ENCODE results near the gene ZNF692.

ZNF692 gene

GRCh38 chr1:248873993-248874533 is 15.2 kb upstream of the ZNF692 start:
- DNase-seq = peak; percentile 97

- DNase-seq = peak; percentile 96
These were observed 14.6 kb upstream of the ZNF692 start for GRCh38 chr1:248873409-248873992.

GRCh38 chr1:248872752-248873408 is 14.0 kb upstream of the ZNF692 start:
- peak; percentile 53 for DNase-seq

GRCh38 chr1:248871837-248872401 is 13.0 kb upstream of the ZNF692 start:
- no peak for DNase-seq

- peak; percentile 35 for DNase-seq
These were observed 4.4 kb upstream of the ZNF692 start for GRCh38 chr1:248862998-248863881.

GRCh38 chr1:248862695-248862997 is 3.8 kb upstream of the ZNF692 start:
- DNase-seq = no peak

GRCh38 chr1:248861616-248862015 is 2.7 kb upstream of the ZNF692 start:
- no peak for DNase-seq

- DNase-seq = no peak
These were observed 1.1 kb upstream of the ZNF692 start for GRCh38 chr1:248860007-248860406.

GRCh38 chr1:248858096-248858890 is 592 bp downstream of the ZNF692 start:
- no peak for DNase-seq

- DNase-seq = no peak
These were observed 1.2 kb downstream of the ZNF692 start for GRCh38 chr1:248857749-248858095.

GRCh38 chr1:248857201-248857600 is 1.7 kb downstream of the ZNF692 start:
- DNase-seq = no peak

- DNase-seq = no peak
These were observed 2.7 kb downstream of the ZNF692 start for GRCh38 chr1:248856176-248856575.

- no peak for DNase-seq
These were observed 3.3 kb downstream of the ZNF692 start for GRCh38 chr1:248855580-248855979.

GRCh38 chr1:248853663-248854375 is 5.1 kb downstream of the ZNF692 start:
- DNase-seq = no peak

GRCh38 chr1:248852481-248853405 is 6.1 kb downstream of the ZNF692 start:
- no peak for DNase-seq

GRCh38 chr1:248851390-248851789 is 7.5 kb downstream of the ZNF692 start:
- DNase-seq = no peak

- no peak for DNase-seq
These were observed 8.2 kb downstream of the ZNF692 start for GRCh38 chr1:248850536-248851251.

GRCh38 chr1:248850124-248850523 is 8.8 kb downstream of the ZNF692 start:
- DNase-seq = no peak

GRCh38 chr1:248849637-248850036 is 9.2 kb downstream of the ZNF692 start:
- no peak for DNase-seq

GRCh38 chr1:248849152-248849551 is 9.7 kb downstream of the ZNF692 start:
- DNase-seq = no peak

Data from NCI-H1417 treated with DMSO at 0.1 percent for 48 hours (cell line).